ENCODE data around the gene PTPRN2.
"Not testable (repeated sequence)": the region's sequence is repeated elsewhere in the genome, so short reads cannot be mapped to it uniquely, and the experiment has no call there.

The PTPRN2 gene

GRCh38 chr7:157998884-157999552, 588.6 kb downstream of the PTPRN2 start:
- DNase-seq: no peak

- DNase-seq: no peak
Measured at GRCh38 chr7:157997471-157997870, 590.2 kb downstream of the PTPRN2 start.

- no peak for DNase-seq
Measured at GRCh38 chr7:157997080-157997440, 590.6 kb downstream of the PTPRN2 start.

- DNase-seq: no peak
Measured at GRCh38 chr7:157996359-157997079, 591.1 kb downstream of the PTPRN2 start.

- DNase-seq: no peak
Measured at GRCh38 chr7:157995815-157996214, 591.8 kb downstream of the PTPRN2 start.

GRCh38 chr7:157994319-157994718, 593.3 kb downstream of the PTPRN2 start:
- no peak for DNase-seq

GRCh38 chr7:157993406-157994105, 594.1 kb downstream of the PTPRN2 start:
- DNase-seq: no peak

GRCh38 chr7:157992511-157993160, 595.0 kb downstream of the PTPRN2 start:
- DNase-seq: no peak

GRCh38 chr7:157991761-157992160, 595.9 kb downstream of the PTPRN2 start:
- DNase-seq: no peak

- DNase-seq: no peak
Measured at GRCh38 chr7:157991351-157991750, 596.3 kb downstream of the PTPRN2 start.

GRCh38 chr7:157990881-157991250, 596.8 kb downstream of the PTPRN2 start:
- DNase-seq: no peak

- no peak for DNase-seq
Measured at GRCh38 chr7:157990226-157990880, 597.3 kb downstream of the PTPRN2 start.

- no peak for DNase-seq
Measured at GRCh38 chr7:157989589-157989988, 598.0 kb downstream of the PTPRN2 start.

- no peak for DNase-seq
Measured at GRCh38 chr7:157987906-157988305, 599.7 kb downstream of the PTPRN2 start.

GRCh38 chr7:157986051-157986450, 601.6 kb downstream of the PTPRN2 start:
- DNase-seq: no peak

GRCh38 chr7:157985636-157986035, 602.0 kb downstream of the PTPRN2 start:
- DNase-seq: no peak

- DNase-seq: no peak
Measured at GRCh38 chr7:157984423-157985163, 603.0 kb downstream of the PTPRN2 start.

GRCh38 chr7:157983502-157984422, 603.9 kb downstream of the PTPRN2 start:
- no peak for DNase-seq

GRCh38 chr7:157981778-157982177, 605.8 kb downstream of the PTPRN2 start:
- DNase-seq: no peak

GRCh38 chr7:157980774-157981173, 606.8 kb downstream of the PTPRN2 start:
- no peak for DNase-seq

GRCh38 chr7:157980341-157980731, 607.3 kb downstream of the PTPRN2 start:
- DNase-seq: not testable (repeated sequence)
